Stimulated activated CD4-positive, alpha-beta T cell treated with anti-CD3 and anti-CD28 coated beads, Interleukin-15, amount 100 ng/mL, for 24 hours (primary cell): ENCODE results near the gene DOK7.

Experiments used
- DNase-seq: peaks from one replicate; pipeline ENCODE4 v3.0.0-alpha.2; 2020

Gene DOK7

DNA sequence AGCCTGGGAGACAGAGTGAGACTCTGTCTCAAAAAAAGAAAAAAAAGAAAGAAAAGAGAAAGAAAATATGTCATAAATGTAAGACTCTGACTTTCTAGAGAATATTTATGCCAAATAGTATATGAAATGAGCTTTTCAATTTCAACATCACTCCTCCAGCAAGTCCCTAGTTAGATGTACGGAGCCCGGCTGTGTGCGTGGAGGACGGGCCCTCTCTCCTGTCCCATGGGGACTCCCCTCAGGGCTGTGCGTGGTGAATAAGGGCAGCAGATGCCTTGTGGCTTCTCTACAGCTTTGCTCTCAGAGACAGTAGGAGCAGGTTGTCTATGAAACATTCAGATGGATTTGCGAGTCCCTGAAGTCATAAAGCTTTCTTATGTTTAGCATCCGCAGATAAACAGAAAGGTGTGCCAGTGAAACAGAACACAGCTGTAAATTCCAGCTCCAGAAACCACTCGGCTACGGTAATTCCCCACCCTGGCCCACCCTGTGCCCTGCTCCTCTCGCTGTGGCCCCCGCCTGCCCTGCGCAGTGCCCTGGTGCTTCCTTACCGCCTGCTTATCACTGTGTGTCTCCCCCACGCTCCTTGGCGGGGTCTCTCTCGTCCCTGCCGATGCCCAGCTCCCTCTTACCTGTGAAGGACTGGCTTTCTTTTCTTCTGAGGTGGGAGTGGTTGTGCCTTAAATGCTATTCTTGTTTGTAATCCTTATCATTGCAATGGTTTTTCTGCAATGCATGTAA is 35.2 kb upstream of the DOK7 start:
- no peak for DNase-seq

DNA sequence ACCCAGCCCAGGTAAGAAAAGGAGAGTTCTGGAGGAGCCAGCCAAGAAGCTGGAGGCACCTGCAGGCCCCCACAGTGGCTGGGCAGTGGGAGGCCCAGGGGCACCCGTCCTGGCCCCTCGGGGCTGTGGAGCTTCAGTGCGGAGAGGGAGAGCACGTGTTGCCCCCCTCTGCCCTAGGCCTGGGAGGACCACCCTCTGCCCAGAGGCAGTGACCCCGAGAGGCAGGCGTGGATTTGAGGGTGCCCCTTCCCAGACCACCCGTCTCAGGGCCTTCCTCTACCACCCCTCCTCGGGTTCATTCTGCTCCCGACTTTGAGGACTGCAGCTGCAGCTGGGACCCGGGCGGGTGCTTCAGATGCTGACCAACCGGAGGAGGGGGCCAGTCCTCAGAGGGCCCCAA is 33.5 kb upstream of the DOK7 start:
- no peak for DNase-seq

DNA sequence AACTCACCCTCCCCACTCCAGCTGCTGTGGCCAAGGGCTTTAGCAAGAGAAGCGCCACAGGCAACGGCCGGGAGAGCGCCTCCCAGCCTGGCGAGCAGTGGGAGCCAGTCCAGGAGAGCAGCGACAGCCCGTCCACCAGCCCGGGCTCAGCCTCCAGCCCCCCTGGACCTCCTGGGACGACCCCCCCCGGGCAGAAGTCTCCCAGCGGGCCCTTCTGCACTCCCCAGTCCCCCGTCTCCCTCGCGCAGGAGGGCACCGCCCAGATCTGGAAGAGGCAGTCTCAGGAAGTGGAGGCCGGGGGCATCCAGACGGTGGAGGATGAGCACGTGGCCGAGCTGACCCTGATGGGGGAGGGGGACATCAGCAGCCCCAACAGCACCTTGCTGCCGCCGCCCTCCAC is 32.6 kb upstream of the DOK7 start:
- no peak for DNase-seq

DNA sequence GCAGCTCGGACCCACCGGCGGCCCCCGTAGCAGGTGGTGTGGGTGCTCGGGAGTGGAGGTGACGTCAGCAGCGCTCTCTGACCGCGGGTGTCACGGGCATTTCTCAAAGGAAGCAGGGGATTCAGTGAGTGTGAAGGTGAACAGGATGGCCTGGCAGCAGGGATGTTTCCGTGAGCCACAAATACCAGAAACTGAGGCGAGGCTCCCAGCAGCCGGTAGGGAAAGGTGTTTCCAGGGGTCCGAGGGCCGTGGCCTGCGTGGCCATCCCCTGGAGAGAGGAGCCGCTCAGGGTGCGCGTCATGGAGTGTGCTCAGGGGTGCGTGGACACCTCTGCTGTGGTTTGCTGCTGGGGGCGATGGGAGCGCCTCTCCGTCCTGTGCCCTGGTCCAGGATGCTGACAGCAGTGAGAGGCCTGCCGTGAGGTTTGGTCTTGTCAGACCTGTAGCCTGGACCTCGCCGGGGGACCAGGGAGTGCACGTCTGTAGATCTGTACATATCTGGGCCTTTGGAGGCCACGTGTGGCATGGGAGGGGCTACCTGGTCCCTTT is 31.6 kb upstream of the DOK7 start:
- no peak for DNase-seq

DNA sequence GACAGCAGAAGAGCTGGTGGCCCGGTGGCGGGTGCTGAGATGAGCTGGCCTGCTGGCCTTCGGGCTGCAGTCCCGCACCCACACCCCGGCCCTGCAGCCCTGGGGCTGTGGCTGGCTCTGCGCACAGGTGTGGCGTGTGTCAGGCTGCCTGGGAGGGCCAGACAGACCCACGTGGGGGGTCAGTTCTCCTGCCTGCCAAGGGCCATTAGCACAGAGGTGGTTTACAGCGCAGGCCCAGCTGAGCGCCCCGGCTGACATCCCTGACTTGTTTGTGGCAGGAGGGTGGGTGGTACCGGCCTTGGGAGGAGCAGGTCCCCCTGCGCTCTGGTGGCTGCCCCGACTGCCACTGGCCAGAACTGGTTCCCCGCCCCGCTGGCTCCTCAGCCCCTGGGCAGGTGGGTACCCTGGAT is 30.7 kb upstream of the DOK7 start:
- DNase-seq = no peak

DNA sequence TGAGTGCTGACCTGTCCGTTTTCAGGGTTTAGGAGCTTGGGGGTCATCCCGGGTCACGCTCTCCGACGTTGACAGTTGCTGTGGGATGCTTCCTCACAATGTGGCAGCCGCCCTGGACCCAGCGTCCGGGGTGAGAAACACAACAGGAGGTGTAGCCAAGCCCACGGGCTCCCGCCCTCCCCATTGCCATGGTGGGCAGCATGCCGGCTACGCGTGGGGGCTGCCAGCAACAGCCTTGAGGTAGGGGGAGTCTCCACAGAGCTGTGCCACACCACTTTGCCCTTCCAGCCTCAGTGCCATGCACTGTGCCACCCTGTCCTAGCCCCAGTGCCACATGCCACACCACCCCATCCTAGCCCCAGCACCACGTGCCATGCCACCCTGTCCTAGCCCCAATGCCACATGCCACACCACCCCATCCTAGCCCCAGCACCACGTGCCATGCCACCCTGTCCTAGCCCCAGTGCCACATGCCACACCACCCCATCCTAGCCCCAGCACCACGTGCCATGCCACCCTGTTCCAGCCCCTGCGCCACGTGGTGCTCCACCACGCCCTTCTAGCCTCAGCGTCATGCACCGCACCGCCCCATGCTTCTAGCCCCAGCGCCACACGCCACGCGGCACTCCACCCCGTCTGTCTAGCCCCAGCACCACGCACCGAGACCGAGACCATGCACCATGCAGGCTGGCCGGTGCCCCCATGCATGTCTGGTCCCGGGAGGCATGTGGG is 29.8 kb upstream of the DOK7 start:
- DNase-seq = no peak

DNA sequence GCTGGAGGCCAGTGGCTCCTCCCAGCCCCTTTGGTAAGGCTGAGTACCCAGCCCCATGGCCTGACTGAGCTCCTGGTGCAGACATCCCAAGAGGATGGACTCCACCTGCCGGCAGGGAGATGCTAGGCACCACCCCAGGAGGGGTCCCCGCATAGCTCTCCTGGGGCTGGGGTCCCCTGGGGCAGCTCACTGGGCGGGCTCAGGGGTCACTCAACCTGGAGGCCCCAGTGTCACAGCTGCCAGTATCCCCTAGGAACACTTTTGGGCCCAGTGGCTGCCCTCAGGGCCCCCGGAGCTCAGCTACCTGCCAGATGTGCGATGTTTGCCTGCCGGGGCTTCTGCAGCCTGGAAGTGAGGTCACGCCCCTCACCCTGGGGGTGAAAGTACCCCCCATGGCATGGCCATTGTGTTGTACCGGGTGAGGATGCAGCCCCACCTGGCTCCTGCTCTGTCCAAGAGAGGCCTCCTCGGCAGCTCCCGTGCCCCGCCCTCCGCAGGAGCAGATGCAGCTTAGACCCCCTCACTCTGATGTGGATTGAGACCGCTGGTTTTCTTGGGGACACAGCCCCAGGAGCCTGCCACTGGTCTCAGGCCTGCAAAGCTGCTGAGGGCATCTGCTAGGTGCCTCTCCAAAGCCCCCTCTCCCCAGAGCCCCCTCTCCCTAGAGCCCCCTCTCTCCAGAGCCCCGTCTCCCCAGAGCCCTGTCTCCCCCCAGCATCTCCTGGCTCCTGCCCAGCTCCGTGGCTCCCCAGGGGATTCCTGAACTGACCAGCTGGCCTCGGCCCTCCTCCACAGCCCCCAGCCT is 28.0 kb upstream of the DOK7 start:
- no peak for DNase-seq

DNA sequence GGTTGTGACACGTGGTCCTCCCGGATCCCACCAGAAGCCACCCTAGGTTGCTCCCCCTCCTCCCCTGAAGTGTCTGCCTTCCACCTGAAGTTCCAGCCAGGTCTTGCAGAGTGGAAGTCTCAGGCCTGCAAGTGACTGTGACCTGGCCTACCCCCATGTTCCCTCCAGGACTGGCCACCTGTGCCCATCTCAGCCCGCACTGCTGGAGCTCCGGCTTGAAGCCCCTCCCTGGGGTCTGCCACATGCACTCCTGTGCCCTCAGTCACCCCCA is 27.5 kb upstream of the DOK7 start:
- no peak for DNase-seq

DNA sequence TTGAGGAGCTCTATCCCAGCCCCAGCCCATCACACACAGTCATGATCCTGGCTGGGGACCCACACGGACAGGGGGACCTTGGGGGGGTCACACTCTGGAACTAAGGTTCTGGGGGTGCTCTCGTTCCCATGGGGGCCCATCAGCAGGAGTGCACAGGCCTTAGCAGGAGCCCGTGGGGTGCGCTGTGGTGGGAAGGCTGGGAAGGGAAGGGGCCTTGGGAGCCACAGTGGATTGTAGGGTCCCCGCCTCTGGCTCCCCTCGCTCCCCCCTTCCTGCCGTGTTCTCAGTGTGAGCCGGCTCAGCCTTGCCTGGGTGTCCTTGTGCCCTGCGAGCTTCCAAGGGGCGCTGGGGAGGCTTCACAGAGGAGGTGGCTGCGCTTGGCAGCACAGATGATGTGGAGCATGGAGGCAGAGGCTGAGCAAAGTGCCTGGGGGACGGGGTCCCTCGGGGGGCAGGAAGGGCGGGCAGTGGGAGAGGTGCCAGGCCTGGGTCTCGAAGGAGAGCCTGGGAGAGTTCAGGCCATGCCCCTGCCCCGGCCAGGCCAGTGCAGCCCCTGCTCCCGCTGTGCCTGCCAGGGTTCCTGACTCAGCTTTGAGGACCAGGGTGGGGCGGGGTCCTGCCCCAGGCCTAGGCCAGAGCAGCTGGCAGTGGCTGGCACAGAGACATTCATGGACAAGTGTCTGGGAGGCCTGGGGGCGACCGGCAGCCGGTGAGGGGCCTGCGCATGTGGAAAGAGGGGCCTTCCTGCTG is 26.9 kb upstream of the DOK7 start:
- no peak for DNase-seq

DNA sequence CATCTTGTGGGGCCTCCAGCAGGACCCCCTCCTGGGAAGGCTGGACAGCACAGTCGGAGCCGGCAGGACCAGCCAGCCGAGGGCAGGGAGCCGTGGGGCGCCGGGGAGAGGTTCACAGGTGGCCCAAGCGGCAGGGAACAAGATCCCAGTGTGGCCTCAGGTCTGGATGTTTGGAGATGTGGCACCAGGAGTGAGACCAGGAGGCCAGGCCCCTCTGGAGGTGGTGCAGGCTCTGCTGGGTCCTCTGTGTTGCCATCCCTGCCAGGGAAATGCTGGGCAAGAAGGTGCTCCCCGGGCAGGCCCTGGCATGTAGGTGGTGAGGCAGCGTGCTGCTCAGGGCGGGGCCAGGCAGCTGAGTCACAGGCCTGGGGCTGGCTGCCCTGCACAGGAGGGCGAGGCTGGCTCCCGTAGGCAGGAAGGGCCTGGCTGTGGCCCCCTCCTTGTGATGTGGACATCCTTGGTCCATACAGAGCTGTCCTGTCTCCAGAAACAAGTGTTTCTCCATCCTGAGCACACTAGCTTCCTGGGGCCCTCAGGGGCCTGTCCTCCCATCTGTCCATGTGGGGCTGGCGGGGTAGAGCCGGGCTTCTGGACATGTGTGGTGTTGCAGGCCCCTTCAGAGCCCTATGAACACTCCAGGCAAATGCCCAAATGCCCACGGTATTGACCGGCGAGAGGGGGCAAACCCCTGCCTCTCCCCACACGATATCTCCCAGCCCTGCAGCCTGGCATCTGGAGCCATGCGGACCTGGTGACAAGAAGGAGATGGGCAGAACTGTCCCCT is 26.1 kb upstream of the DOK7 start:
- peak; percentile 25 for DNase-seq

DNA sequence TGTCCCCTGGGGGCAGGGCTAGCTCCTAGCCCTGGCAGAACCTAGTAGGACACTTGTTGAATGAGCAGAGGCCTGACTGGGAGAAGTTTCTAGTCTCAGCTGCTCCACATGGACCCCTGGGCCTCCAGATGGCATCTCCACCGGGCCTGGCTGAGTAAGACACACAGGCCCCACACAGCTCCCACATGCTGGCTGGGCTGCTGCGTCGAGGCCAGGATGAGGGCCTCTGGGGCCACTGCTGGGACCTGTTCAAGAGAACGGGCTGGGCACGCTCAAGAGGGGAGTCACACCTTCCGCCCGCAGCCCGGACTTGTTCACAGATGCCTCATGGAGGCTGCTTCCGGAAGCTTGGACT is 25.5 kb upstream of the DOK7 start:
- no peak for DNase-seq

DNA sequence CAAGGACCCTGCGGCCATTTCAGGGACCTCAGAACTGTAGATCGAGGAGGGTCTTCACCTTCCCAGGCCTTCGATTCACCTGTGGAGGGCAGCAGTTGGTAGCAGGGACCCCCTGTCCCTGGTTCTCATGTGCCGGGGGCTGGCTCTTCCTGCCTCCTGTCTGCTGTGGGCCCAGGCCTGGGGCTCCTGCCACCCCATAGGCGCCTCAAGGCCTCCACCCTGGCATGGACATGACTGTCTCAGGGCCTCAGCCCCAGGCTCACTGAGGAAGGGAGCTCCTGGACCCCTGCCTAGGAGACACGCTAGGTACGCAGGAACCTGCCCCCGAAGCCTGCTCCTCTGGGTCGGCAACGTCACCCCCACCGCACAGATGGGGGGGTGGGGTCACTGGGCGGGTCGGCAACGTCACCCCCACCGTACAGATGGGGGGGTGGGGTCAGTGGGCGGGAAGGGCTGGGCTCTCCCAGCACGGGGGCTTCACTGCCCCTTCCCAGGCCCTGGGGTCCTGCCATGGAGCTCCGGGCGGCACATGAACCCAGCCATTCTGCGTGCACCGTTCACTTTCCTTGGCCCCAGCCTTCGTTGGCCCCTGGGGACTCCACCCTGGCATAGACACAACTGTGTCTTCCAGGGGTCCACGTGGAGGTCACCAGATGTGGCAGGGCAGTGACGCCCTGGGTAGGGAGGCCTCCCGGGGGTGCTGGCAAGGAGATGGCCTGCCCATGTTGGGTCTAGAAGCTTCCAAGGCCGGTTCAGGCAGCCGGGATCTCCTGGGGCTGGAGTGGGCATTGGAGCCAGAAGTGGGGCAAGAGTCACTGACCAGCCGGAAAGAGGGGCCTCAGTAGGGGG is 24.9 kb upstream of the DOK7 start:
- no peak for DNase-seq

DNA sequence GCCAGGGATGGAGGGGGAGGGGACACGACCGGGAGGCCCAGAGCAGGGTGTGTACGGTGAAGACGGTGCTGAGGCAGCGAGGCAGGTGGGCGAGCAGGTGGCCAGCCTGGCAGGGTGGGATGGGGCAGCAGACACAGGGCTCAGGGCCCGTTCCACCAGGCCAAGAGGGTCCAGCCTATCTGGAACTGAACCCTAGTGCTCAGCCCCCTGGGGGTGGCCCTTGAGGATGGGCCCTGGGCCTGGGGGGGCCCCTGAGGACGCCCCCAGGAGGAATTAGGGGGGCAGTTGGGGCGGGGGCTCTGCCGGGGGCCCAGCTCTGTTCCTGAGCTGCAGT is 24.3 kb upstream of the DOK7 start:
- DNase-seq = no peak

DNA sequence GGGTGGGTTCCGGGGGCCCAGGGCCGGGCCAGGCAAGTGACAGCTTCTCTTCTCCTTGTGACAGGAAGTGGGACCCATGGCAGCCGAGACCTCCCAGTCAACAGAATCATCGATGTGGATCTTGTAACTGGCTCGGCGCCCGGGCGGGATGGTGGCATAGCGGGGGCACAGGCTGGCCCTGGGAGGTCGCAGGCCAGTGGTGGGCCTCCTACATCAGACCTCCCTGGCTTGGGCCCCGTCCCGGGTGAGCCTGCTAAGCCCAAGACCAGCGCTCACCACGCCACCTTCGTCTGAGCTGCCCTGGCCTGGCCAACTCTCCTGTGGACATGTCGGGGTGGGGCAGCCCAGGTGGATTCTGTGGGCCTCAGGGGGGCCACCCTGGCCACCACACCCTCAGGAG is 23.7 kb upstream of the DOK7 start:
- DNase-seq = no peak

DNA sequence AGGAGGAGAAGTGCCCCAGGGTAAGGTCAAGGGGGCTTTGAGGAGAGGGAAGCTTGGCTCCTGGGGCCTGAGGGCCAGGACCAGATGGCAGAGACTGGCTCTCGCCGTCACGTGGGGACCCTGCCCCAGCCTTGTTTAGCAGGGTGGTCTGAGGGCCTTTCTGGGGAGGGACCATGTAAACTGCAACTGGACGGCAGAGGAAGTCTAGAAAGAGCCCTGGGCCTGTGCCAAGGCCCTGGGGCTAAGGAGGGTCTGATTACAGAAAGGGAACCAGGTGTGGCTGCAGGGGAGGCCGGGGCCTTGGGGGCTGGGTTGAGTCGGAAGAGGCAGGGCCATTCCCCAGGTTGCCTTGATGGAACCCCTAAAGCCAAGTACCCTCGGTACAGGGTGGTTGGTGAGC is 23.1 kb upstream of the DOK7 start:
- DNase-seq = no peak

DNA sequence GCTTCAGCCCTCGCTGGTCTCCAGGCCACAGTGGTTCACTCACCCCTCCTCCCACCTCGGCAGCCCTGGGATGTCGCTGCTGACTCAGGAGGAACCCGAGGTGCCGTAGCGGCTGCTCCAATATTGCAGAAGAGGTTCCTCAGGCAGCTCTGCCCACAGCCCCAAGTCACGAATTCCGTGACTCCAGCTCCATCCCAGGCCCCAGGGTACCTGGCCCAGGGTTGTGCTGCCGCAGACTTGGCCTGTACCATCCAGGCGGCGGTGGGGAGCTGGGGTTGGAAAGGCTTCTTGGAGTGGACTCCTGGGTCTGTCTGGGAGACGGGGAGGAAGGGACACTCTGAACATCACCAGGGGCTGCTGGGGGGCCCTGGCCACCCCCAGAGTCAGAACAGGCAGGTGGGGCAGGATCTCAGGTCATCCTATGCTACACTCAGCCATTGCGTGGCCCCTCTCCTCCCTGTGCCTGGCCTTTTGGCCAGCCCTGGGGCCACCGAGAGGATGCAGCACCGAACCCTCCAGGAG is 22.1 kb upstream of the DOK7 start:
- DNase-seq = no peak

DNA sequence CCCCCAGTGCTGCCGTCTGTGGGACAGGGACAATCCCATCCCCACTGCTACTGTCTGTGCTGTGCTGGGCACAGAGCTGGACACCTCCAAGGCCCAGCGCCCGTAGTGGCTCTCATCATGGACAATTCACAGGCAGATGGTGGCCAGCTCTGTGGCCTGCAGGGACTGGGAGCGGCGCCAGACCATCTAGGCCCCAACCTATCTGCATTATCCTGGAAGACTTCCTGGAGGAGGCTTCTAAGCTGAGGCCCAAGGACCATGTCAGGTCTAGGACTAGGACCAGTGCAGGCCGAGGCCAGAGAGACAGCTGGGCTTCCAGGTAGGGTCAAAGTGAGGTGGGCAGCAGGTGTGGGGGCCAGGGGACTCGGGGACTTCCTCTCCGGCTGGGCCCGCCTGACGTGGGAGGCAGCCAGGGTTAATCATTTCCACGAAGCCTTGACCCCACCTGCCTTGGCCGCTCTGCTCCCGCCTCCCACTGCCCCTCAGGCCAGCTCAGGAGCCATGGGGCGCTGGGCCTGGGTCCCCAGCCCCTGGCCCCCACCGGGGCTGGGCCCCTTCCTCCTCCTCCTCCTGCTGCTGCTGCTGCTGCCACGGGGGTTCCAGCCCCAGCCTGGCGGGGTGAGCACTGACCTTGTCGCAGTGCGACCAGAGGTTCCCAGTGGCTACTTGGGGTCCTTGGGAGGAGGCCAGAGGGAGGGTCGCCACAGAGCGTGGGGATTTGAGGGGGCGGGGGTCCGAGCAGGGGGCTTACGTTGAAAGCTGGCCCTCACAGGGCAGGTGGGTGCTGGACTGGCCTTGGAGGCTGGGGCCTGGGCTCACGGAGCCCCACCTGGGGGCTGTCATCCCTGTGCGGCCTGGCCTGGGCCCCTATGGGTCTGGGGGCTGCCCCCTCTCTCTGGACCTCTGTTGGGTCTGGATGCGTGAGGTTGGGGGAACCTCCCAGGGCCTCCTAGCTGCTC is 21.3 kb upstream of the DOK7 start, which contains the start of gene HGFAC:
Gene HGFAC, plus strand, starts transcription at position 468 of the 959 bp plus-strand sequence. Its CDS starts 34 bp downstream, at position 502.
- no peak for DNase-seq

DNA sequence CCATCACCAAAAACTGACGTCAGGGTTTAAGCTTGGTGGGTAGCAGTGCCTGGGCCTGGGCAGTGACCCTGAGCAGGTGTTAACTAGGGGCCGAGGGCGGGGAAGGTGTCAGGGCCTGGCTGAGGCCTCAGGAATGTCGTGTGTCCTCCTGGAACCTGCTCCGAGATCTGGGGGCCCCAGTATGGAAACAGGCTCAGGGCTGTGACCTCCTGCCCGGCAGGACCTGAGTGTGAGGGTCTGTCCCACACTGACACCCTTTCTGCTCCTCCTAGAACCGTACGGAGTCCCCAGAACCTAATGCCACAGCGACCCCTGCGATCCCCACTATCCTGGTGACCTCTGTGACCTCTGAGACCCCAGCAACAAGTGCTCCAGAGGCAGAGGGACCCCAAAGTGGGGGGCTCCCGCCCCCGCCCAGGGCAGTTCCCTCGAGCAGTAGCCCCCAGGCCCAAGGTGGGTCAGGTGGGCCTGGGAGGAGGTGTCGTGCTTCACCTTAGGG is 20.6 kb upstream of the DOK7 start:
- no peak for DNase-seq

DNA sequence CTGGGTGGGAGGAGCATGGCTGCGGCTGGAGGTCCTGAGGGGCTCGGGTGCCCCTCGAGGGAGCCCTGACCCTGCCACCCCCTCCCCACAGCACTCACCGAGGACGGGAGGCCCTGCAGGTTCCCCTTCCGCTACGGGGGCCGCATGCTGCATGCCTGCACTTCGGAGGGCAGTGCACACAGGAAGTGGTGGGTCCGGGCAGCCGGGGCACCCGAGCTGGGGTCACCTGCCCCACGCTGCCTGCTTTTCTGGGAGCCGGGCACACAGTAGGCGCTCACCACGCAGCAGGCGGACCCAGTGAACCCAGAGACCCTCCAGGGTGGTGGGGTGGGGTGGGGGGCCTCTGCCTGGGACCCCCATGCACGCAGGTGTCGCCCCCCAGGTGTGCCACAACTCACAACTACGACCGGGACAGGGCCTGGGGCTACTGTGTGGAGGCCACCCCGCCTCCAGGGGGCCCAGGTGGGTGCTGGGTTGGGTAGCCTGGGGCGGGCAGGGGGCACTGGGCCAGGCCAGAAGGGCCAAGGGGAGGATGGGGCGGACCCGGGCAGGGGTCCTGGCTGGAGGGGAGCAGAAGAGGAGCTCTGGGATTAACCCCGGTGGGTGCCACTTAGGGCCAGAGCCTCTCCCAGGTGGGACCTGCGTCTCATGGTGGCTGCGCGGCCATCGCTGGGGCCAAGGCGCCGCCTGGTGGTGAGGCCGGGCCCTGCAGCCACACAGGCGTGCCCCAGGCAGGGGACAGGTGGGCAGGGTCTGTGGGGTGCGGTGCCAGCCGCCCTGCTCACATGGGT is 20.0 kb upstream of the DOK7 start:
- peak; percentile 74 for DNase-seq
